Liver (tissue), 3 donors: ENCODE results near the gene TRAK1.

Source experiments
- CTCF ChIP-seq: fragments of 150-350 bp; IDR thresholded peaks from 2 replicates; pipeline ENCODE4 v1.5.1; 2017; ENCODE audit warnings: improper control_type of control experiment, low read depth, low read length; ENCODE audit not compliant: missing input control
- EGR1 ChIP-seq, 2 donors: IDR thresholded peaks; 2 replicates each; pipeline ENCODE4 v1.6.1; 2016 to 2018; ENCODE audit warnings: antibody characterized with exemption in 2 of 2, low read depth in 2 of 2
- HNF4A ChIP-seq, 2 donors: conservative IDR thresholded peaks; 2 replicates each; pipeline ENCODE4 v1.6.1; 2016; ENCODE audit warnings: antibody characterized with exemption in 2 of 2, mild to moderate bottlenecking in 2 of 2
- HNF4G ChIP-seq: IDR thresholded peaks from 2 replicates; pipeline ENCODE4 v1.6.1; 2016; ENCODE audit warnings: antibody characterized with exemption
- JUND ChIP-seq, 2 donors: IDR thresholded peaks; 2 replicates each; pipeline ENCODE4 v1.6.1; 2016; ENCODE audit warnings: antibody characterized with exemption in 2 of 2
- RAD21 ChIP-seq, 2 donors: IDR thresholded peaks; 2 replicates each; pipeline ENCODE4 v1.6.1; 2016; ENCODE audit warnings: antibody characterized with exemption in 2 of 2, mild to moderate bottlenecking in 2 of 2
- RXRA ChIP-seq, 2 donors: IDR thresholded peaks; 2 replicates each; pipeline ENCODE4 v1.6.1; 2017 to 2018; ENCODE audit warnings: antibody characterized with exemption in 2 of 2, mild to moderate bottlenecking in 1 of 2
- SP1 ChIP-seq: IDR thresholded peaks from 2 replicates; pipeline ENCODE4 v1.6.1; 2018; ENCODE audit warnings: antibody characterized with exemption, mild to moderate bottlenecking
- TAF1 ChIP-seq: conservative IDR thresholded peaks from 2 replicates; pipeline ENCODE4 v1.6.1; 2016; ENCODE audit warnings: antibody characterized with exemption, mild to moderate bottlenecking
- YY1 ChIP-seq: IDR thresholded peaks from 2 replicates; pipeline ENCODE4 v1.6.1; 2016; ENCODE audit warnings: antibody characterized with exemption, mild to moderate bottlenecking
- ZBTB33 ChIP-seq: IDR thresholded peaks from 2 replicates; pipeline ENCODE4 v1.6.1; 2016; ENCODE audit warnings: antibody characterized with exemption
- TF ChIP-seq, protein P1 (sequence below): IDR thresholded peaks from 2 replicates; pipeline ENCODE4 v1.6.1; 2016; ENCODE audit warnings: antibody characterized with exemption
- TF ChIP-seq, protein P2 (sequence below): IDR thresholded peaks from 2 replicates; pipeline ENCODE4 v1.6.1; 2016; ENCODE audit warnings: antibody characterized with exemption, mild to moderate bottlenecking
- TF ChIP-seq, protein P3 (sequence below): IDR thresholded peaks from 2 replicates; pipeline ENCODE4 v1.6.1; 2016; ENCODE audit warnings: antibody characterized with exemption
- donor health status: healthy.
- donor health status: healthy.

GRCh38 chr3:42236611-42237010, 145.5 kb downstream of the TRAK1 start:
- no peak for TF ChIP-seq CTCF
- no peak for TF ChIP-seq YY1
- TF ChIP-seq, protein P1, sequence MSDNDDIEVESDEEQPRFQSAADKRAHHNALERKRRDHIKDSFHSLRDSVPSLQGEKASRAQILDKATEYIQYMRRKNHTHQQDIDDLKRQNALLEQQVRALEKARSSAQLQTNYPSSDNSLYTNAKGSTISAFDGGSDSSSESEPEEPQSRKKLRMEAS: no peak
- no peak for TF ChIP-seq TAF1
- no peak for TF ChIP-seq JUND (IDR thresholded peaks at IDR 0.05)
- no peak for TF ChIP-seq EGR1 (IDR thresholded peaks at IDR 0.05; ENCODE audit: low read depth in 2 of 2)
- no peak for TF ChIP-seq HNF4G
- TF ChIP-seq RAD21 (IDR thresholded peaks at IDR 0.05): no peak
- TF ChIP-seq, protein P2, sequence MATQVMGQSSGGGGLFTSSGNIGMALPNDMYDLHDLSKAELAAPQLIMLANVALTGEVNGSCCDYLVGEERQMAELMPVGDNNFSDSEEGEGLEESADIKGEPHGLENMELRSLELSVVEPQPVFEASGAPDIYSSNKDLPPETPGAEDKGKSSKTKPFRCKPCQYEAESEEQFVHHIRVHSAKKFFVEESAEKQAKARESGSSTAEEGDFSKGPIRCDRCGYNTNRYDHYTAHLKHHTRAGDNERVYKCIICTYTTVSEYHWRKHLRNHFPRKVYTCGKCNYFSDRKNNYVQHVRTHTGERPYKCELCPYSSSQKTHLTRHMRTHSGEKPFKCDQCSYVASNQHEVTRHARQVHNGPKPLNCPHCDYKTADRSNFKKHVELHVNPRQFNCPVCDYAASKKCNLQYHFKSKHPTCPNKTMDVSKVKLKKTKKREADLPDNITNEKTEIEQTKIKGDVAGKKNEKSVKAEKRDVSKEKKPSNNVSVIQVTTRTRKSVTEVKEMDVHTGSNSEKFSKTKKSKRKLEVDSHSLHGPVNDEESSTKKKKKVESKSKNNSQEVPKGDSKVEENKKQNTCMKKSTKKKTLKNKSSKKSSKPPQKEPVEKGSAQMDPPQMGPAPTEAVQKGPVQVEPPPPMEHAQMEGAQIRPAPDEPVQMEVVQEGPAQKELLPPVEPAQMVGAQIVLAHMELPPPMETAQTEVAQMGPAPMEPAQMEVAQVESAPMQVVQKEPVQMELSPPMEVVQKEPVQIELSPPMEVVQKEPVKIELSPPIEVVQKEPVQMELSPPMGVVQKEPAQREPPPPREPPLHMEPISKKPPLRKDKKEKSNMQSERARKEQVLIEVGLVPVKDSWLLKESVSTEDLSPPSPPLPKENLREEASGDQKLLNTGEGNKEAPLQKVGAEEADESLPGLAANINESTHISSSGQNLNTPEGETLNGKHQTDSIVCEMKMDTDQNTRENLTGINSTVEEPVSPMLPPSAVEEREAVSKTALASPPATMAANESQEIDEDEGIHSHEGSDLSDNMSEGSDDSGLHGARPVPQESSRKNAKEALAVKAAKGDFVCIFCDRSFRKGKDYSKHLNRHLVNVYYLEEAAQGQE: no peak
- no peak for TF ChIP-seq ZBTB33
- TF ChIP-seq RXRA (IDR thresholded peaks at IDR 0.05): no peak
- no peak for TF ChIP-seq HNF4A (conservative IDR thresholded peaks at IDR 0.05)
- no peak for TF ChIP-seq SP1
- TF ChIP-seq, protein P3, sequence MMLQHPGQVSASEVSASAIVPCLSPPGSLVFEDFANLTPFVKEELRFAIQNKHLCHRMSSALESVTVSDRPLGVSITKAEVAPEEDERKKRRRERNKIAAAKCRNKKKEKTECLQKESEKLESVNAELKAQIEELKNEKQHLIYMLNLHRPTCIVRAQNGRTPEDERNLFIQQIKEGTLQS: no peak
